Stimulated activated CD4-positive, alpha-beta T cell treated with anti-CD3 and anti-CD28 coated beads, TNF-alpha, amount 100 ng/mL, for 4 hours (primary cell): ENCODE data around the gene FOXG1.

Experiments
- DNase-seq, 3 experiments: peaks; one replicate each; pipeline ENCODE4 v3.0.0-alpha.2; 2020; ENCODE audit warnings: low read depth in 3 of 3

The FOXG1 gene

GRCh38 chr14:28761438-28762291, 4.9 kb upstream of the FOXG1 start:
- DNase-seq, result no peak

GRCh38 chr14:28762303-28762954, 4.2 kb upstream of the FOXG1 start:
- DNase-seq, result no peak

- no peak for DNase-seq
Observed at GRCh38 chr14:28762955-28763326, 3.6 kb upstream of the FOXG1 start.

GRCh38 chr14:28763751-28764256, 2.8 kb upstream of the FOXG1 start:
- no peak for DNase-seq

- no peak for DNase-seq
Observed at GRCh38 chr14:28764257-28765160, 2.1 kb upstream of the FOXG1 start.

- no peak for DNase-seq
Observed at GRCh38 chr14:28765169-28765830, 1.3 kb upstream of the FOXG1 start.

- DNase-seq, result no peak
Observed at GRCh38 chr14:28765831-28766468, 637 bp upstream of the FOXG1 start.

- no peak for DNase-seq
Observed at GRCh38 chr14:28767030-28767852, 654 bp downstream of the FOXG1 start.

GRCh38 chr14:28767853-28768741, 1.5 kb downstream of the FOXG1 start:
- DNase-seq, result no peak

GRCh38 chr14:28769276-28769880, 2.8 kb downstream of the FOXG1 start:
- DNase-seq, result no peak

- no peak for DNase-seq
Observed at GRCh38 chr14:28770061-28770460, 3.5 kb downstream of the FOXG1 start.

GRCh38 chr14:28770630-28771029, 4.0 kb downstream of the FOXG1 start:
- DNase-seq, result no peak

- no peak for DNase-seq
Observed at GRCh38 chr14:28771168-28771567, 4.6 kb downstream of the FOXG1 start.

- DNase-seq, result no peak
Observed at GRCh38 chr14:28772613-28773012, 6.0 kb downstream of the FOXG1 start.

- no peak for DNase-seq
Observed at GRCh38 chr14:28773176-28773575, 6.6 kb downstream of the FOXG1 start.

GRCh38 chr14:28773861-28774691, 7.5 kb downstream of the FOXG1 start:
- no peak for DNase-seq
